ENCODE measurements around the gene MRPS25. TPM values are rescaled to one million over a fixed set of nuclear protein-coding genes. Genes with fewer than 3 reads are reported as not detected.

MRPS25 gene
- polyA plus RNA-seq, 1 donor from 2014 or later: 74.4 TPM

- no peaks in the 10 kb centered on the region for H3K9me2 ChIP-seq (ENCODE audit: insufficient read depth, low read length)
- H3K9ac ChIP-seq (ENCODE audit: low read length): no peak overlapping the region
- H3K4me3 ChIP-seq (ENCODE audit: low read length): no peak overlapping the region
- peaks cover 6% of the 10 kb centered on the region for H3K36me3 ChIP-seq (ENCODE audit: insufficient read depth, low read length)
- H3K27ac ChIP-seq (ENCODE audit: low read length): no peak overlapping the region
- H2AFZ ChIP-seq (ENCODE audit: low read depth, low read length): no peak overlapping the region
- H3F3A ChIP-seq (ENCODE audit: insufficient read depth, low read length, poor library complexity, severe bottlenecking): no peaks in the 10 kb centered on the region
- no peaks in the 10 kb centered on the region for H3K79me2 ChIP-seq (replicated peaks; ENCODE audit: insufficient read depth, low read length)
- H4K20me1 ChIP-seq (ENCODE audit: insufficient read depth): no peaks in the 10 kb centered on the region
- no peak overlapping the region for H3K4me2 ChIP-seq (ENCODE audit: low read length)
- TF ChIP-seq RAD21 (conservative IDR thresholded peaks at IDR 0.05): no peak
- TF ChIP-seq CTCF (IDR thresholded peaks at IDR 0.05; ENCODE audit: poor library complexity, severe bottlenecking): no peak
- TF ChIP-seq POLR2AphosphoS5 (IDR thresholded peaks at IDR 0.05): no peak
- no peak for TF ChIP-seq MXI1 (conservative IDR thresholded peaks at IDR 0.05; ENCODE audit: poor library complexity, severe bottlenecking)
- no peak for TF ChIP-seq REST (IDR thresholded peaks at IDR 0.05; ENCODE audit: borderline replicate concordance)
- TF ChIP-seq EP300 (conservative IDR thresholded peaks at IDR 0.05; ENCODE audit: poor library complexity, severe bottlenecking): no peak
- no peak for TF ChIP-seq TAF1 (IDR thresholded peaks at IDR 0.05; ENCODE audit: low read depth)
- TF ChIP-seq EZH2 (IDR thresholded peaks at IDR 0.05; ENCODE audit: borderline replicate concordance, insufficient read depth, low read length, poor library complexity, severe bottlenecking): no peak
- TF ChIP-seq SMC3 (conservative IDR thresholded peaks at IDR 0.05; ENCODE audit: poor library complexity): no peak
- H3K27me3 ChIP-seq (ENCODE audit: insufficient read depth, low read depth, low read length): no peaks in the 10 kb centered on the region
- no peaks in the 10 kb centered on the region for H3K9me3 ChIP-seq (ENCODE audit: low read length)
Measured at GRCh38 chr3:15086263-15086662, 21.1 kb upstream of the MRPS25 start.

- H3K9me2 ChIP-seq (ENCODE audit: insufficient read depth, low read length): no peaks in the 10 kb centered on the region
- no peak overlapping the region for H3K4me2 ChIP-seq (ENCODE audit: low read length)
- no peak overlapping the region for H3K9ac ChIP-seq (ENCODE audit: low read length)
- no peaks in the 10 kb centered on the region for H3K9me3 ChIP-seq (ENCODE audit: low read length)
- H3K27me3 ChIP-seq (ENCODE audit: insufficient read depth, low read depth, low read length): no peaks in the 10 kb centered on the region
- H3K79me2 ChIP-seq (replicated peaks; ENCODE audit: insufficient read depth, low read length): no peaks in the 10 kb centered on the region
- H3F3A ChIP-seq (ENCODE audit: insufficient read depth, low read length, poor library complexity, severe bottlenecking): no peaks in the 10 kb centered on the region
- no peak overlapping the region for H3K27ac ChIP-seq (ENCODE audit: low read length)
- H3K4me3 ChIP-seq (ENCODE audit: low read length): no peak overlapping the region
- no peak for TF ChIP-seq RAD21 (conservative IDR thresholded peaks at IDR 0.05)
- TF ChIP-seq MXI1 (conservative IDR thresholded peaks at IDR 0.05; ENCODE audit: poor library complexity, severe bottlenecking): no peak
- TF ChIP-seq TAF1 (IDR thresholded peaks at IDR 0.05; ENCODE audit: low read depth): no peak
- TF ChIP-seq REST (IDR thresholded peaks at IDR 0.05; ENCODE audit: borderline replicate concordance): no peak
- TF ChIP-seq SMC3 (conservative IDR thresholded peaks at IDR 0.05; ENCODE audit: poor library complexity): no peak
- TF ChIP-seq EZH2 (IDR thresholded peaks at IDR 0.05; ENCODE audit: borderline replicate concordance, insufficient read depth, low read length, poor library complexity, severe bottlenecking): no peak
- no peak for TF ChIP-seq POLR2AphosphoS5 (IDR thresholded peaks at IDR 0.05)
- TF ChIP-seq EP300 (conservative IDR thresholded peaks at IDR 0.05; ENCODE audit: poor library complexity, severe bottlenecking): no peak
- TF ChIP-seq CTCF (IDR thresholded peaks at IDR 0.05; ENCODE audit: poor library complexity, severe bottlenecking): no peak
- H2AFZ ChIP-seq (ENCODE audit: low read depth, low read length): no peak overlapping the region
- H4K20me1 ChIP-seq (ENCODE audit: insufficient read depth): no peaks in the 10 kb centered on the region
- H3K36me3 ChIP-seq (ENCODE audit: insufficient read depth, low read length): peaks cover 6% of the 10 kb centered on the region
Measured at GRCh38 chr3:15083252-15083651, 18.1 kb upstream of the MRPS25 start.
